Measurements from ENCODE around the gene LYPD5.

Gene LYPD5

GRCh38 chr19:43782689-43783231 is 19.5 kb downstream of the LYPD5 start:
- no peak overlapping the region for H3K27ac ChIP-seq
- no peaks in the 10 kb centered on the region for H3K36me3 ChIP-seq (ENCODE audit: insufficient read depth, low read length)
- H3K4me3 ChIP-seq: 0 out of 2 replicates have a peak overlapping the region, but pooled peaks have one; percentile 25
- DNase-seq (ENCODE audit: low read depth, low spot score): no peak
- H3K9me3 ChIP-seq (ENCODE audit: low read depth, low read length): no peaks in the 10 kb centered on the region
- no peak overlapping the region for H3K9ac ChIP-seq (ENCODE audit: insufficient read length)
- TF ChIP-seq POLR2AphosphoS5 (IDR thresholded peaks at IDR 0.05; ENCODE audit: borderline replicate concordance, low read depth, low read length) (no peak), FOXP2 (optimal IDR thresholded peaks at IDR 0.05; ENCODE audit: control extremely low read depth, extremely low read length, insufficient read depth) (no peak), EZH2 (IDR thresholded peaks at IDR 0.05) (no peak)

GRCh38 chr19:43782311-43782660 is 20.0 kb downstream of the LYPD5 start:
- no peak for TF ChIP-seq POLR2AphosphoS5 (IDR thresholded peaks at IDR 0.05; ENCODE audit: borderline replicate concordance, low read depth, low read length)
- no peak for TF ChIP-seq FOXP2 (optimal IDR thresholded peaks at IDR 0.05; ENCODE audit: control extremely low read depth, extremely low read length, insufficient read depth)
- no peak for TF ChIP-seq EZH2 (IDR thresholded peaks at IDR 0.05)
- Histone ChIP-seq H3K4me3 (no peak overlapping the region), H3K9ac (ENCODE audit: insufficient read length) (no peak overlapping the region), H3K9me3 (ENCODE audit: low read depth, low read length) (no peaks in the 10 kb centered on the region), H3K36me3 (ENCODE audit: insufficient read depth, low read length) (no peaks in the 10 kb centered on the region), H3K27ac (no peak overlapping the region)
- DNase-seq (ENCODE audit: low read depth, low spot score): no peak

DNA sequence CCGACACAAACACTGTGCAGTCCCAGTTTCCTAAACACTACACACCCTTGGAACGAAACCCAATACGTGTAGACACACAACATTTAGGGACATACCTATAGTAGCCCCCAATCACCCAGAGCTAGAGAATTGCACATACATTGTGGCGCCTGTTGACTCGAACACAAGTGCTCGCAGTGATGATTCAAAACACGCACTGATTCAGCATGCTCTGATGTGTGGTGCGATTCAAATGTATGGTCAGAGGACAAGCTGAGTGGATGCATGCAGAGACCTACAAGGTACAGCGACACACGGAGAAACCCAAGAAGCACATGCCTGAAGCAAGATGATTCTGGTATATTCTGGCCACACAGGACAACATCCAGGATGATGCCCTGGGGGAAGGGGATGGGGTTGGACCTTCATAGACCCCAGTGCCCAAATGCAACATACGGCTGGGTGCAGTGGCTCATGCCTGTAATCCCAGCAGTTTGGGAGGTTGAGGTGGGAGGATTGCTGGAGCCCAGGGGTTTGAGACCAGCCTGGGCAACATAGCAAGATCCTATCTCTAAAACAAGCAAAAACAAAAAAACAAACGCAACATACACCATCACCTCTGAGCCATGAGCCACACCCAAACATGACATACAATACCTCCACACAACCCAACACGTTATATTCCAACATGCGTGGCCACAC is 20.5 kb downstream of the LYPD5 start:
- Histone ChIP-seq H3K36me3 (ENCODE audit: insufficient read depth, low read length) (no peaks in the 10 kb centered on the region), H3K9me3 (ENCODE audit: low read depth, low read length) (no peaks in the 10 kb centered on the region), H3K4me3 (no peak overlapping the region), H3K9ac (ENCODE audit: insufficient read length) (no peak overlapping the region), H3K27ac (no peak overlapping the region)
- TF ChIP-seq EZH2 (IDR thresholded peaks at IDR 0.05) (no peak), FOXP2 (optimal IDR thresholded peaks at IDR 0.05; ENCODE audit: control extremely low read depth, extremely low read length, insufficient read depth) (no peak), POLR2AphosphoS5 (IDR thresholded peaks at IDR 0.05; ENCODE audit: borderline replicate concordance, low read depth, low read length) (no peak)
- DNase-seq (ENCODE audit: low read depth, low spot score): no peak

GRCh38 chr19:43780706-43781525 is 21.3 kb downstream of the LYPD5 start, which contains the start of gene KCNN4:
KCNN4 (minus strand) TSS chr19:43780973; CDS start chr19:43780861, 112 bp downstream.
- TF ChIP-seq EZH2 (IDR thresholded peaks at IDR 0.05): no peak
- 0 out of 2 replicates have a peak, but pooled peaks have one; percentile 31 for TF ChIP-seq POLR2AphosphoS5 (IDR thresholded peaks at IDR 0.05; ENCODE audit: borderline replicate concordance, low read depth, low read length)
- TF ChIP-seq FOXP2 (optimal IDR thresholded peaks at IDR 0.05; ENCODE audit: control extremely low read depth, extremely low read length, insufficient read depth): no peak
- H3K9ac ChIP-seq (ENCODE audit: insufficient read length): no peak within 1 kb of the TSS
- H3K9me3 ChIP-seq (ENCODE audit: low read depth, low read length): no peaks in the 10 kb centered on the region
- H3K27ac ChIP-seq: no peak within 1 kb of the TSS
- DNase-seq (ENCODE audit: low read depth, low spot score): no peak
- no peak within 1 kb of the TSS for H3K4me3 ChIP-seq
- H3K36me3 ChIP-seq (ENCODE audit: insufficient read depth, low read length): no peaks in the 10 kb centered on the region

DNA sequence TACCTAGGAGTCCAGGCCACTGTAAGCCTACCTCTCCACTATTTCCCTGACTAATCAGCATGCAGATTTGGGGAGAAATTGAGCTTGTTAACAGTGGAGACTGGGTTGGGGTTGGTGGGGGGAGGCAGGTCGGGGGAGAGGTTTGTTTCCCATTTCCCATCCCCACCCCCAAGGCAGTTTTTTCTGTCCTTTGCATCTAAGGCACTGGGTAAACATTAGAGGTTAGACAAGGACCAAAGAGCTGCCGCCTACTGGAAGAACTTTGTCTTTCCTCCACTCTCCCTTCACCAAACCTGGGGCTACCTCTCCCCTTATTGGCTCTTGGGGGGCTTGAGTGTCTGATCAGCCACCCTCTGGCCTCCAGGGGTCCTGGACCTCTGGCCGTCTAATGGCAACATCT is 22.4 kb downstream of the LYPD5 start:
- Histone ChIP-seq H3K36me3 (ENCODE audit: insufficient read depth, low read length) (no peaks in the 10 kb centered on the region), H3K27ac (no peak overlapping the region), H3K4me3 (no peak overlapping the region), H3K9me3 (ENCODE audit: low read depth, low read length) (no peaks in the 10 kb centered on the region), H3K9ac (ENCODE audit: insufficient read length) (no peak overlapping the region)
- no peak for TF ChIP-seq FOXP2 (optimal IDR thresholded peaks at IDR 0.05; ENCODE audit: control extremely low read depth, extremely low read length, insufficient read depth)
- no peak for TF ChIP-seq POLR2AphosphoS5 (IDR thresholded peaks at IDR 0.05; ENCODE audit: borderline replicate concordance, low read depth, low read length)
- no peak for TF ChIP-seq EZH2 (IDR thresholded peaks at IDR 0.05)
- DNase-seq (ENCODE audit: low read depth, low spot score): no peak

DNA sequence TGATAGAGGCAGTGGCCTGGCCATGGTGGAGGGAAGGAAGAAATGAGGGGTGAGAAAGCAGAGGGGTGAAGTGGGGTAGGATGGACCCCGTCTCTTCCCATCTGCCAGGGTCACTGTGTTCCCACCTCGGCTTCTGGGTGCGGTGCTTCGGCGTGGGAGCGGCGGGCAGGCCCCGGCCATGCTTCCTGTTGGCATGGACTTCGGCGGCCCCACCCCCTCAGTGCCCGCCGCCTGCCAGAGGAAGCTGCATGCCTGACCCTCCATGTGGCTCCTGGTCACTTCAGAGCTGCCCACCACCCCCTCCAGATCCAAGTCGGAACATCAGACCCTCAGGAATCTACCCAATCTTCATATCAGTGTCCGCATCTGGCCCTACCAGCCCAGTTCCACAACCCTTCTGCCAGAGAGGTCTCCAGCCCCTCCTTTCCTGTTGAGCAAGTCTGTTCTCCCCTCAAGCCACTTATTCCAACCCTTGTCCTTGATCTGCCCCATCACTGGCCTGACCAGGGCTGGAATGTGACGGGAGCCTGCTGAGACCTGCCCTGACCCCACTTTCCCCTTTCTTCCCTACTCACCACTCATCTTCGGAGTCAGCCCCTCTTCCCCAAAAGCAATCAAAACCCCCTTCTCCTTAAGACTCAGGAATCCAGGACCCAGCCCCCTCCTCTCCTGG is 23.0 kb downstream of the LYPD5 start:
- no peak overlapping the region for H3K4me3 ChIP-seq
- no peaks in the 10 kb centered on the region for H3K36me3 ChIP-seq (ENCODE audit: insufficient read depth, low read length)
- H3K9ac ChIP-seq (ENCODE audit: insufficient read length): no peak overlapping the region
- no peak overlapping the region for H3K27ac ChIP-seq
- no peak for DNase-seq (ENCODE audit: low read depth, low spot score)
- no peak for TF ChIP-seq FOXP2 (optimal IDR thresholded peaks at IDR 0.05; ENCODE audit: control extremely low read depth, extremely low read length, insufficient read depth)
- H3K9me3 ChIP-seq (ENCODE audit: low read depth, low read length): no peaks in the 10 kb centered on the region

GRCh38 chr19:43778651-43779050 is 23.6 kb downstream of the LYPD5 start:
- no peaks in the 10 kb centered on the region for H3K9me3 ChIP-seq (ENCODE audit: low read depth, low read length)
- TF ChIP-seq EZH2 (IDR thresholded peaks at IDR 0.05) (no peak), POLR2AphosphoS5 (IDR thresholded peaks at IDR 0.05; ENCODE audit: borderline replicate concordance, low read depth, low read length) (no peak), FOXP2 (optimal IDR thresholded peaks at IDR 0.05; ENCODE audit: control extremely low read depth, extremely low read length, insufficient read depth) (no peak)
- H3K4me3 ChIP-seq: no peak overlapping the region
- no peaks in the 10 kb centered on the region for H3K36me3 ChIP-seq (ENCODE audit: insufficient read depth, low read length)
- H3K9ac ChIP-seq (ENCODE audit: insufficient read length): no peak overlapping the region
- no peak for DNase-seq (ENCODE audit: low read depth, low spot score)
- no peak overlapping the region for H3K27ac ChIP-seq

DNA sequence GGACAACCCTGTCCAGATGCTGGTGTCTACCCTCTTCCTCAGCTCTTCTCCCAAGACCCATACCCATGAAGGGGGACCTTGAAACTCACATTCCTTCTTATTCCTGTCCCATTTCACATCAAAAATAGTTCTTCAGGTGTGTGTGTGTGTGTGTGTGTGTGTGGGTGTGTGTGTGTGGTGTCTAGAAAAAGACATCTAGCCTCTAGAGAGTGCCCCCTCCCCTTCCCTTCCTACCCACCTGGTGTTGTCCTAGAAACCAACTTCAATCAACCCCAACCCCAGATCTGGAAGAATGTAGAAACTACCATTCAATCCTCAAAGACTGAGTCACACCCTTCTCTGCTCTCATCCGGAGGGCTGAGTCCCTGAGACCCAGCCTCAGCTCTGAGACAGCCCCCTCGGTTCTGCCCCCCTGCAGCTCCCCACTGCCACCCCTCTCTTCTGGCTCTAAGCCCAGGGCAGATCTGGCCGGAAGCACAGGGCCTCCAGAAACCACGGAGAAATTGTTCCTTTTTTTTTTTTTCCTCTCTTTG is 25.0 kb downstream of the LYPD5 start:
- H3K27ac ChIP-seq: peak overlapping the region; percentile 53; the same call in 1 of the 2 replicates
- TF ChIP-seq POLR2AphosphoS5 (IDR thresholded peaks at IDR 0.05; ENCODE audit: borderline replicate concordance, low read depth, low read length) (no peak), EZH2 (IDR thresholded peaks at IDR 0.05) (no peak), FOXP2 (optimal IDR thresholded peaks at IDR 0.05; ENCODE audit: control extremely low read depth, extremely low read length, insufficient read depth) (no peak)
- H3K9me3 ChIP-seq (ENCODE audit: low read depth, low read length): no peaks in the 10 kb centered on the region
- no peaks in the 10 kb centered on the region for H3K36me3 ChIP-seq (ENCODE audit: insufficient read depth, low read length)
- H3K4me3 ChIP-seq: no peak overlapping the region
- DNase-seq (ENCODE audit: low read depth, low spot score): no peak
- no peak overlapping the region for H3K9ac ChIP-seq (ENCODE audit: insufficient read length)

Data from SK-N-MC (cell line).